HepG2 (cell line): Measurements from ENCODE around the gene CREB1. TPM values are rescaled to one million over a fixed set of nuclear protein-coding genes. Genes with fewer than 3 reads are reported as not detected.

Experiments used
- BCLAF1 ChIP-seq: fragments of 450-650 bp; IDR thresholded peaks from 2 replicates; pipeline ENCODE4 v1.6.1; 2017; ENCODE audit warnings: mild to moderate bottlenecking
- CBFB ChIP-seq: sonication (generic); formaldehyde crosslinking; IDR thresholded peaks from 2 replicates; pipeline ENCODE4 v1.4.0; 2020; ENCODE audit warnings: missing genetic modification reagents
- FIP1L1 ChIP-seq: fragments of 200-400 bp; formaldehyde crosslinking; IDR thresholded peaks from 2 replicates; pipeline ENCODE4 v1.6.1; 2018; ENCODE audit warnings: low read depth, mild to moderate bottlenecking, low read length, moderate library complexity, borderline replicate concordance; ENCODE audit not compliant: insufficient read depth
- ISL2 ChIP-seq: sonication (generic); formaldehyde crosslinking; IDR thresholded peaks from 2 replicates; pipeline ENCODE4 v1.5.0; 2020; ENCODE audit warnings: missing genetic modification reagents
- JDP2 ChIP-seq: sonication (generic); formaldehyde crosslinking; IDR thresholded peaks from 2 replicates; pipeline ENCODE4 v1.8.1; 2022; ENCODE audit warnings: missing genetic modification reagents, borderline replicate concordance
- KDM3A ChIP-seq: IDR thresholded peaks from 2 replicates; pipeline ENCODE4 v1.6.1; 2018; ENCODE audit warnings: low read depth, missing compliant biosample characterization
- NFKB2 ChIP-seq: sonication (generic); formaldehyde crosslinking; IDR thresholded peaks from 2 replicates; pipeline ENCODE4 v1.4.0; 2020; ENCODE audit warnings: missing genetic modification reagents, borderline replicate concordance
- RBM22 ChIP-seq: fragments of 200-400 bp; formaldehyde crosslinking; optimal IDR thresholded peaks from 2 replicates; pipeline ENCODE3; 2017; ENCODE audit warnings: mild to moderate bottlenecking, low read length, moderate library complexity
- SP140L ChIP-seq: sonication (generic); formaldehyde crosslinking; IDR thresholded peaks from 2 replicates; pipeline ENCODE4 v1.4.0; 2020; ENCODE audit warnings: missing genetic modification reagents, borderline replicate concordance
- ZBTB20 ChIP-seq: sonication (generic); formaldehyde crosslinking; IDR thresholded peaks from 2 replicates; pipeline ENCODE4 v1.8.1; 2023; ENCODE audit warnings: missing genetic modification reagents, low read depth, mild to moderate bottlenecking, borderline replicate concordance
- ZFP90 ChIP-seq: sonication (generic); formaldehyde crosslinking; IDR thresholded peaks from 2 replicates; pipeline ENCODE4 v1.8.0; 2022; ENCODE audit warnings: missing genetic modification reagents, mild to moderate bottlenecking, inconsistent platforms, borderline replicate concordance
- ZMYM3 ChIP-seq: sonication (generic); formaldehyde crosslinking; IDR thresholded peaks from 2 replicates; pipeline ENCODE4 v1.5.1; 2020; ENCODE audit warnings: mild to moderate bottlenecking, missing genetic modification reagents
- ZNF20 ChIP-seq: sonication (generic); formaldehyde crosslinking; IDR thresholded peaks from 2 replicates; pipeline ENCODE4 v1.4.0; 2020; ENCODE audit warnings: mild to moderate bottlenecking, moderate library complexity, missing genetic modification reagents
- ZNF44 ChIP-seq: sonication (generic); formaldehyde crosslinking; IDR thresholded peaks from 2 replicates; pipeline ENCODE4 v1.5.1; 2020; ENCODE audit warnings: mild to moderate bottlenecking, missing genetic modification reagents
- ZNF543 ChIP-seq: sonication (generic); formaldehyde crosslinking; IDR thresholded peaks from 2 replicates; pipeline ENCODE4 v1.4.0; 2020; ENCODE audit warnings: mild to moderate bottlenecking, missing genetic modification reagents
- ZNF607 ChIP-seq: sonication (generic); formaldehyde crosslinking; IDR thresholded peaks from 2 replicates; pipeline ENCODE4 v1.5.1; 2020; ENCODE audit warnings: missing genetic modification reagents, mild to moderate bottlenecking, borderline replicate concordance
- ZNF773 ChIP-seq: sonication (generic); formaldehyde crosslinking; IDR thresholded peaks from 2 replicates; pipeline ENCODE4 v1.4.0; 2020; ENCODE audit warnings: missing genetic modification reagents, borderline replicate concordance
- ZNF878 ChIP-seq: sonication (generic); formaldehyde crosslinking; IDR thresholded peaks from 2 replicates; pipeline ENCODE4 v1.8.1; 2023; ENCODE audit warnings: mild to moderate bottlenecking, missing genetic modification reagents, moderate library complexity
- ZNF879 ChIP-seq: sonication (generic); formaldehyde crosslinking; IDR thresholded peaks from 2 replicates; pipeline ENCODE4 v1.8.1; 2023; ENCODE audit warnings: missing genetic modification reagents
- polyA plus RNA-seq, 8 experiments: library from polyadenylated mRNA; depleted of rRNA in 3 of 8; stranded (reverse) in 7 of 8; unstranded in 1 of 8; fragments of >200 nt; fragmentation: Illumina TruSeq in 4 of 8; extraction: Trizol in 4 of 8; gene quantifications; 2 replicates each; pipeline versions ENCODE4 v1.2.1 to v1.2.3, GENCODE V29; 2011 to 2016; ENCODE audit warnings: low read depth in 4 of 8, missing spikeins in 1 of 8, mixed read lengths in 1 of 8; ENCODE audit not compliant: insufficient read depth in 1 of 8
- total RNA-seq, 5 experiments: library from RNA; depleted of rRNA; stranded (reverse); fragments of >200 nt; fragmentation: Illumina TruSeq; extraction: Trizol; gene quantifications; 2 replicates each; pipeline ENCODE4 v1.2.3, GENCODE V29; 2016; ENCODE audit warnings: low read depth in 1 of 5
- TF ChIP-seq, protein P1 (sequence below): sonication (generic); formaldehyde crosslinking; IDR thresholded peaks from 2 replicates; pipeline ENCODE4 v1.9.0; 2021; ENCODE audit warnings: missing genetic modification reagents, borderline replicate concordance
- TF ChIP-seq, protein P2 (sequence below): sonication (generic); formaldehyde crosslinking; IDR thresholded peaks from 2 replicates; pipeline ENCODE4 v1.4.0; 2020; ENCODE audit warnings: mild to moderate bottlenecking, missing genetic modification reagents
- TF ChIP-seq, protein P3 (sequence below): sonication (generic); formaldehyde crosslinking; IDR thresholded peaks from 2 replicates; pipeline ENCODE4 v1.5.1; 2020; ENCODE audit warnings: missing genetic modification reagents, mild to moderate bottlenecking, borderline replicate concordance

CREB1 gene
- total and polyA plus RNA-seq, 2 of the 13 experiments (the other 11 are each of a cell fraction or from before 2014, with no cell fraction given): 51.8 to 51.9 TPM

DNA sequence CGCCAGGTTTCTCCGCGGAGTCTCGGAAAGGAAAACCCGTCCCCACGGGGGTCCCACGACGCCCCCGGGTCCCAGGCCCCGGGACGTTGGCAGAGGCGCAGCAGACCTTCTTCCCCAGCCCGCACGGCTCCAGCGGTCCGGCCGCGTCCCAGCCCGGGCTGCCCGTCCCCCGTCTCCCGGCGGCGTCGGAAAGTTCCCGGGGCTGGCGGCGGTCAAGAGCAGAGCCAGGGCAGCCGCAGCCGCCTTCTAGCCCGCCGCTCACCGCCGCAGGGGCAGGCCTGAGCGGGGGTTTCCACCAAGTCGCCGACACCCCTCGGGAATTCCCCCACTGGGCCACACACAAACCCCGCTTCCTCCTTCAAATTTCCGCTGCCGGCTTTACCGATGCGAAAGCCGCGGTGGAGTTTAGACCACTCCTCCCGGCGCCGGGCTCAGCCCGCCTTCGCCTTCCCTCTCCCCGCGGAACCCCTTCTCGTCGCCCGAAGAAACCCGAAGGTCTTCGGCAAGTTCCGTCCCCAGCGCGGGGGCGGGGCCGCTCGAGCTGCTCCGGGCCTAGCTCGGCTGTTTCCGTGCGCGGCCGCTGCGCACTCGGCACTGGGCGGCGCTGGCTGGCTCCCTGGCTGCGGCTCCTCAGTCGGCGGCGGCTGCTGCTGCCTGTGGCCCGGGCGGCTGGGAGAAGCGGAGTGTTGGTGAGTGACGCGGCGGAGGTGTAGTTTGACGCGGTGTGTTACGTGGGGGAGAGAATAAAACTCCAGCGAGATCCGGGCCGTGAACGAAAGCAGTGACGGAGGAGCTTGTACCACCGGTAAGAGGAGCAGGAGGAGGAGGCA, at the start of gene CREB1 (continued):
- peak; percentile 83; the same call in 1 of the 2 replicates for TF ChIP-seq ZNF44 (CRISPR knock-in tag)
- TF ChIP-seq ZNF879 (CRISPR knock-in tag): peak; percentile 64
- no peak for TF ChIP-seq BCLAF1
- TF ChIP-seq ZNF878 (CRISPR knock-in tag): no peak
- no peak for TF ChIP-seq JDP2 (CRISPR knock-in tag)
- TF ChIP-seq, protein P1, sequence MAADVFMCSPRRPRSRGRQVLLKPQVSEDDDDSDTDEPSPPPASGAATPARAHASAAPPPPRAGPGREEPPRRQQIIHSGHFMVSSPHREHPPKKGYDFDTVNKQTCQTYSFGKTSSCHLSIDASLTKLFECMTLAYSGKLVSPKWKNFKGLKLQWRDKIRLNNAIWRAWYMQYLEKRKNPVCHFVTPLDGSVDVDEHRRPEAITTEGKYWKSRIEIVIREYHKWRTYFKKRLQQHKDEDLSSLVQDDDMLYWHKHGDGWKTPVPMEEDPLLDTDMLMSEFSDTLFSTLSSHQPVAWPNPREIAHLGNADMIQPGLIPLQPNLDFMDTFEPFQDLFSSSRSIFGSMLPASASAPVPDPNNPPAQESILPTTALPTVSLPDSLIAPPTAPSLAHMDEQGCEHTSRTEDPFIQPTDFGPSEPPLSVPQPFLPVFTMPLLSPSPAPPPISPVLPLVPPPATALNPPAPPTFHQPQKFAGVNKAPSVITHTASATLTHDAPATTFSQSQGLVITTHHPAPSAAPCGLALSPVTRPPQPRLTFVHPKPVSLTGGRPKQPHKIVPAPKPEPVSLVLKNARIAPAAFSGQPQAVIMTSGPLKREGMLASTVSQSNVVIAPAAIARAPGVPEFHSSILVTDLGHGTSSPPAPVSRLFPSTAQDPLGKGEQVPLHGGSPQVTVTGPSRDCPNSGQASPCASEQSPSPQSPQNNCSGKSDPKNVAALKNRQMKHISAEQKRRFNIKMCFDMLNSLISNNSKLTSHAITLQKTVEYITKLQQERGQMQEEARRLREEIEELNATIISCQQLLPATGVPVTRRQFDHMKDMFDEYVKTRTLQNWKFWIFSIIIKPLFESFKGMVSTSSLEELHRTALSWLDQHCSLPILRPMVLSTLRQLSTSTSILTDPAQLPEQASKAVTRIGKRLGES (CRISPR knock-in tag): no peak
- TF ChIP-seq NFKB2 (CRISPR knock-in tag): no peak; the same call in 1 of the 2 replicates
- TF ChIP-seq RBM22: no peak
- TF ChIP-seq ZMYM3 (CRISPR knock-in tag): no peak
- TF ChIP-seq, protein P2, sequence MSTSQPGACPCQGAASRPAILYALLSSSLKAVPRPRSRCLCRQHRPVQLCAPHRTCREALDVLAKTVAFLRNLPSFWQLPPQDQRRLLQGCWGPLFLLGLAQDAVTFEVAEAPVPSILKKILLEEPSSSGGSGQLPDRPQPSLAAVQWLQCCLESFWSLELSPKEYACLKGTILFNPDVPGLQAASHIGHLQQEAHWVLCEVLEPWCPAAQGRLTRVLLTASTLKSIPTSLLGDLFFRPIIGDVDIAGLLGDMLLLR (CRISPR knock-in tag): 0 out of 2 replicates have a peak, but pooled peaks have one; percentile 1
- TF ChIP-seq ZNF543 (CRISPR knock-in tag): peak; percentile 90
- no peak; the same call in 1 of the 2 replicates for TF ChIP-seq ZNF20 (CRISPR knock-in tag)
- peak; percentile 64; the same call in 1 of the 2 replicates for TF ChIP-seq CBFB (CRISPR knock-in tag)
- peak; percentile 37 for TF ChIP-seq ISL2 (CRISPR knock-in tag)
- TF ChIP-seq ZNF607: peak; percentile 68; the same call in 1 of the 2 replicates
- no peak for TF ChIP-seq FIP1L1
- peak; percentile 87; the same call in 1 of the 2 replicates for TF ChIP-seq ZBTB20
- TF ChIP-seq ZFP90: peak; percentile 68
- TF ChIP-seq KDM3A (CRISPR knock-in tag): peak; percentile 34; the same call in 1 of the 2 replicates
- TF ChIP-seq ZNF773 (CRISPR knock-in tag): no peak
- TF ChIP-seq, protein P3, sequence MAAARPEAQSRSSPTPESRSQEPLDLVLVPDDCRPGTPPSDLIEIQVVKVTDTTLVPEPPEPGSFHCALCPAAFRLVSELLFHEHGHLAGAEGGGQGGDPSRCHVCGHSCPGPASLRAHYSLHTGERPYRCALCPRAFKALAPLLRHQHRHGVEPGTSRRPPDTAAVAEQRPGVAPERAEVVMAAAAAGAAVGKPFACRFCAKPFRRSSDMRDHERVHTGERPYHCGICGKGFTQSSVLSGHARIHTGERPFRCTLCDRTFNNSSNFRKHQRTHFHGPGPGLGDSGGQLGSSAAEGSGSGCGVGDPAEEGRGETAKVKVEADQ: peak; percentile 83; the same call in 1 of the 2 replicates
- TF ChIP-seq SP140L (CRISPR knock-in tag): peak; percentile 37; the same call in 1 of the 2 replicates
